ENCODE results near the gene ANKRD34A. TPM values are rescaled to one million over a fixed set of nuclear protein-coding genes. Genes with fewer than 3 reads are reported as not detected.

ANKRD34A gene
- total and polyA plus RNA-seq, 2 donors from 2014 or later: 0.37 to 0.76 TPM

GRCh38 chr1:145994391-145995120 is 30.2 kb upstream of the ANKRD34A start:
- DNase-seq (no peak), FAIRE-seq (no peak)
- Histone ChIP-seq H3K9ac (ENCODE audit: low read length in 3 of 3) (peak overlapping the region; percentile 88 to 99 (median 98)), H3K27me3 (ENCODE audit: control insufficient read depth, insufficient read depth, low read length) (no peaks in the 10 kb centered on the region), H3K4me1 (ENCODE audit: control insufficient read depth in 2 of 3, insufficient read depth in 2 of 3, low read depth in 1 of 3, low read length in 3 of 3) (peaks cover 5 to 12% (median 10%) of the 10 kb centered on the region in 3 donors), H3K27ac (ENCODE audit: low read depth in 2 of 2, low read length in 2 of 2) (peak overlapping the region; percentile 93 to 94), H3K4me3 (ENCODE audit: low read length in 3 of 3) (peak overlapping the region; percentile 90 to 99 (median 99)), H3K9me3 (ENCODE audit: control insufficient read depth in 2 of 3, insufficient read depth in 1 of 3, low read length in 3 of 3) (no peaks in the 10 kb centered on the region), H3K36me3 (ENCODE audit: control insufficient read depth in 2 of 3, insufficient read depth in 3 of 3, low read length in 3 of 3) (peaks cover 23 to 44% (median 31%) of the 10 kb centered on the region in 3 donors)
- TF ChIP-seq CTCF (IDR thresholded peaks at IDR 0.05; ENCODE audit: borderline replicate concordance, extremely low read depth, insufficient read depth): no peak
- intact Hi-C loops (cut with DNase I): no loop called here

GRCh38 chr1:145993618-145994390 is 29.4 kb upstream of the ANKRD34A start:
- peak overlapping the region; percentile 93 to 94 for H3K27ac ChIP-seq (ENCODE audit: low read depth in 2 of 2, low read length in 2 of 2)
- FAIRE-seq: no peak
- peak overlapping the region; percentile 88 to 99 (median 98) for H3K9ac ChIP-seq (ENCODE audit: low read length in 3 of 3)
- H3K27me3 ChIP-seq (ENCODE audit: control insufficient read depth, insufficient read depth, low read length): no peaks in the 10 kb centered on the region
- H3K9me3 ChIP-seq (ENCODE audit: control insufficient read depth in 2 of 3, insufficient read depth in 1 of 3, low read length in 3 of 3): no peaks in the 10 kb centered on the region
- DNase-seq: no peak
- H3K36me3 ChIP-seq (ENCODE audit: control insufficient read depth in 2 of 3, insufficient read depth in 3 of 3, low read length in 3 of 3): peaks cover 23 to 44% (median 31%) of the 10 kb centered on the region in 3 donors
- peak overlapping the region; percentile 90 to 99 (median 99) for H3K4me3 ChIP-seq (ENCODE audit: low read length in 3 of 3)
- intact Hi-C loops (cut with DNase I): no loop called here
- peaks cover 4 to 8% (median 5%) of the 10 kb centered on the region in 3 donors for H3K4me1 ChIP-seq (ENCODE audit: control insufficient read depth in 2 of 3, insufficient read depth in 2 of 3, low read depth in 1 of 3, low read length in 3 of 3)
- TF ChIP-seq CTCF (IDR thresholded peaks at IDR 0.05; ENCODE audit: borderline replicate concordance, extremely low read depth, insufficient read depth): no peak

GRCh38 chr1:145992958-145993617 is 28.7 kb upstream of the ANKRD34A start:
- Histone ChIP-seq H3K27me3 (ENCODE audit: control insufficient read depth, insufficient read depth, low read length) (no peaks in the 10 kb centered on the region), H3K9me3 (ENCODE audit: control insufficient read depth in 2 of 3, insufficient read depth in 1 of 3, low read length in 3 of 3) (no peaks in the 10 kb centered on the region), H3K4me1 (ENCODE audit: control insufficient read depth in 2 of 3, insufficient read depth in 2 of 3, low read depth in 1 of 3, low read length in 3 of 3) (peaks cover 0 to 7% (median 5%) of the 10 kb centered on the region in 3 donors), H3K27ac (ENCODE audit: low read depth in 2 of 2, low read length in 2 of 2) (peak overlapping the region; percentile 93 to 94), H3K4me3 (ENCODE audit: low read length in 3 of 3) (peak overlapping the region; percentile 90 to 99 (median 99)), H3K9ac (ENCODE audit: low read length in 3 of 3) (peak overlapping the region; percentile 31 to 98 (median 88)), H3K36me3 (ENCODE audit: control insufficient read depth in 2 of 3, insufficient read depth in 3 of 3, low read length in 3 of 3) (peaks cover 23 to 44% (median 31%) of the 10 kb centered on the region in 3 donors)
- TF ChIP-seq CTCF (IDR thresholded peaks at IDR 0.05; ENCODE audit: borderline replicate concordance, extremely low read depth, insufficient read depth): no peak
- FAIRE-seq: no peak
- intact Hi-C loops (cut with DNase I): no loop called here
- no peak for DNase-seq
